ENCODE results near the gene PES1. TPM values are rescaled to one million over a fixed set of nuclear protein-coding genes. Genes with fewer than 3 reads are reported as not detected.

The PES1 gene
- total and polyA plus RNA-seq, 2 donors from 2014 or later = 57.0 to 68.4 TPM

DNA sequence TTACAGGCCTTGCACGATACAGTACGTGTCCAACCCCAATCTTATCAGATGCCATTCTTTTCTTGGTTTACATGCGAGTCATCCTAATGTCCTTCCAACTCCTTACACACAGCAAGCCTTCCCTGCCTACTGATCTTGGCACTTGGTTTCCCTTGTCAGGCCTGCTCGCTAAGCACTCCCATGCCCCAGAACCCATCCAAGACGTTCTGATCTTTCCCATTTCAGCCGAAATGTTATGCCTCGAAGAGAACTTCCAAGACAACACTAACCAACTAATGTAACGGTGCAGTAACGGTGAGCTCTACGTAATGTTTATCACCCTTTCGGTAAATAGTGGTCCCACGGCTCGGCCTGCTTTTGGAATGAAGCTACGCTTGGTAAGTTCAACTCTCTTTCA lies 521 bp downstream of the PES1 start:
- TF ChIP-seq, protein P1, sequence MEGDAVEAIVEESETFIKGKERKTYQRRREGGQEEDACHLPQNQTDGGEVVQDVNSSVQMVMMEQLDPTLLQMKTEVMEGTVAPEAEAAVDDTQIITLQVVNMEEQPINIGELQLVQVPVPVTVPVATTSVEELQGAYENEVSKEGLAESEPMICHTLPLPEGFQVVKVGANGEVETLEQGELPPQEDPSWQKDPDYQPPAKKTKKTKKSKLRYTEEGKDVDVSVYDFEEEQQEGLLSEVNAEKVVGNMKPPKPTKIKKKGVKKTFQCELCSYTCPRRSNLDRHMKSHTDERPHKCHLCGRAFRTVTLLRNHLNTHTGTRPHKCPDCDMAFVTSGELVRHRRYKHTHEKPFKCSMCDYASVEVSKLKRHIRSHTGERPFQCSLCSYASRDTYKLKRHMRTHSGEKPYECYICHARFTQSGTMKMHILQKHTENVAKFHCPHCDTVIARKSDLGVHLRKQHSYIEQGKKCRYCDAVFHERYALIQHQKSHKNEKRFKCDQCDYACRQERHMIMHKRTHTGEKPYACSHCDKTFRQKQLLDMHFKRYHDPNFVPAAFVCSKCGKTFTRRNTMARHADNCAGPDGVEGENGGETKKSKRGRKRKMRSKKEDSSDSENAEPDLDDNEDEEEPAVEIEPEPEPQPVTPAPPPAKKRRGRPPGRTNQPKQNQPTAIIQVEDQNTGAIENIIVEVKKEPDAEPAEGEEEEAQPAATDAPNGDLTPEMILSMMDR (IDR thresholded peaks at IDR 0.05; ENCODE audit: borderline replicate concordance, extremely low read depth, insufficient read depth) = no peak
- Histone ChIP-seq H3K4me1 (ENCODE audit: control insufficient read depth in 2 of 3, insufficient read depth in 2 of 3, low read depth in 1 of 3, low read length in 3 of 3) (peaks cover 0 to 15% (median 10%) of the 10 kb centered on the region in 3 donors), H3K9me3 (ENCODE audit: control insufficient read depth in 2 of 3, insufficient read depth in 1 of 3, low read length in 3 of 3) (no peaks in the 10 kb centered on the region), H3K9ac (ENCODE audit: low read length in 3 of 3) (peak overlapping the region; percentile 85 to 96 (median 92)), H3K27ac (ENCODE audit: low read depth in 2 of 2, low read length in 2 of 2) (peak overlapping the region in 1 of 2 donors; percentile 96), H3K4me3 (ENCODE audit: low read length in 3 of 3) (peak overlapping the region; percentile 92 to 100 (median 99)), H3K36me3 (ENCODE audit: control insufficient read depth in 2 of 3, insufficient read depth in 3 of 3, low read length in 3 of 3) (peaks cover 2 to 32% (median 22%) of the 10 kb centered on the region in 3 donors), H3K27me3 (ENCODE audit: control insufficient read depth, insufficient read depth, low read length) (no peaks in the 10 kb centered on the region)
- intact Hi-C loops (cut with DNase I) = no loop called here
- DNase-seq = no peak
- FAIRE-seq = no peak

- TF ChIP-seq, protein P1 (IDR thresholded peaks at IDR 0.05; ENCODE audit: borderline replicate concordance, extremely low read depth, insufficient read depth) = no peak
- Histone ChIP-seq H3K9ac (ENCODE audit: low read length in 3 of 3) (no peak overlapping the region), H3K4me3 (ENCODE audit: low read length in 3 of 3) (no peak overlapping the region), H3K27ac (ENCODE audit: low read depth in 2 of 2, low read length in 2 of 2) (no peak overlapping the region), H3K9me3 (ENCODE audit: control insufficient read depth in 2 of 3, insufficient read depth in 1 of 3, low read length in 3 of 3) (no peaks in the 10 kb centered on the region), H3K4me1 (ENCODE audit: control insufficient read depth in 2 of 3, insufficient read depth in 2 of 3, low read depth in 1 of 3, low read length in 3 of 3) (peaks cover 0 to 15% (median 10%) of the 10 kb centered on the region in 3 donors), H3K36me3 (ENCODE audit: control insufficient read depth in 2 of 3, insufficient read depth in 3 of 3, low read length in 3 of 3) (peaks cover 4 to 69% (median 45%) of the 10 kb centered on the region in 3 donors), H3K27me3 (ENCODE audit: control insufficient read depth, insufficient read depth, low read length) (no peaks in the 10 kb centered on the region)
- DNase-seq (no peak), FAIRE-seq (no peak)
- intact Hi-C loops (cut with DNase I) = no loop called here
Measured at GRCh38 chr22:30586414-30586813, 5.3 kb downstream of the PES1 start.

DNA sequence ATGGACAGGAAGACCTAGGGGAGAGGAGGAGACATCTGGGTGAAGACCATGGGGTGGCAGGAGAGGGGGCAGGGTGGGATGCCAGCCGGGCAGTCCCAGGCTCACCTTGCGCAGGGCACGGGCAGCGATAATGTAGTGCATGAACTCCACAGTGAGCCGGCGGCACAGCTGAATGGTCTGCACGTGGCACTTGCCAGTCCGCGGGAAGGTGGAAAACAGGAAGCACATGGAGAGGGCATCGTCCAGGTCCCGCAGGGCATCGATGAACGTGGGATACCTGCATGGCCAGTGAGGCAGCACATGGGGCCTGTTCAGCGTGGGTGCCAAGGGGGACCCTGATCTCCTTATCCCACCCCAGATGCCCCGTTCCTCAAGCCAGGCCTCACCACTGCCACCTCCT lies 7.3 kb downstream of the PES1 start:
- H3K27ac ChIP-seq (ENCODE audit: low read depth in 2 of 2, low read length in 2 of 2) = no peak overlapping the region
- H3K36me3 ChIP-seq (ENCODE audit: control insufficient read depth in 2 of 3, insufficient read depth in 3 of 3, low read length in 3 of 3) = peaks cover 4 to 87% (median 59%) of the 10 kb centered on the region in 3 donors
- no peaks in the 10 kb centered on the region for H3K27me3 ChIP-seq (ENCODE audit: control insufficient read depth, insufficient read depth, low read length)
- intact Hi-C loops (cut with DNase I) = no loop called here
- H3K4me1 ChIP-seq (ENCODE audit: control insufficient read depth in 2 of 3, insufficient read depth in 2 of 3, low read depth in 1 of 3, low read length in 3 of 3) = no peaks in the 10 kb centered on the region
- no peak for FAIRE-seq
- DNase-seq = peak in 1 of 5 donors; percentile 59
- TF ChIP-seq, protein P1 (IDR thresholded peaks at IDR 0.05; ENCODE audit: borderline replicate concordance, extremely low read depth, insufficient read depth) = no peak
- H3K9me3 ChIP-seq (ENCODE audit: control insufficient read depth in 2 of 3, insufficient read depth in 1 of 3, low read length in 3 of 3) = no peaks in the 10 kb centered on the region
- no peak overlapping the region for H3K4me3 ChIP-seq (ENCODE audit: low read length in 3 of 3)
- no peak overlapping the region for H3K9ac ChIP-seq (ENCODE audit: low read length in 3 of 3)
